Pericardium fibroblast (primary cell): Measurements from ENCODE around the gene LMAN1L. TPM values are rescaled to one million over a fixed set of nuclear protein-coding genes. Genes with fewer than 3 reads are reported as not detected.

Experiments used
- total RNA-seq: library from RNA; depleted of rRNA; stranded (reverse); fragments of >200 nt; gene quantifications from 2 replicates; pipeline ENCODE4 v1.2.3, GENCODE V29; 2015

Gene LMAN1L
- 0.23 TPM in 1 of 2 replicates, not detected in the other for total RNA-seq

DNA sequence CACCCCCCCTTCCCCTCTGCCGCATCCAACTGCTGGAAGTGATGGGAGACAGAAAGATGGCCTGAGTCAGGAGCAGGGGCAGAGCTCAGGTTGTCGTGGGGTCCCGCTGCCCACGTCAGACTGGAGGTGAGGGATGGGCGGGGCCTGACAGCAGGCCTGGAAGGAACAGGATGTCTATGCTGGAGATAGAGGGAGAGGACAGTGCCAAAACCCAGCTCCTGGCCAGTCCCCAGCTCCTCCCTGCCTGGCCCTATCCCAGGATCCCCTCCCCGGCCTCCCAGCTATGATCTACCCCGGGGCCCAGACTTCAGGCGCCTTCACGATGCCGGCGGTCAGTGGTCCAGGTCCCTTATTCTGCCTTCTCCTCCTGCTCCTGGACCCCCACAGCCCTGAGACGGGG, at the start of gene LMAN1L:
Gene LMAN1L, plus strand, starts transcription at position 303 of the 400 bp plus-strand sequence. Its CDS starts 20 bp downstream, at position 323.

GRCh38 chr15:74781431-74782258, 31.0 kb upstream of the LMAN1L start, which contains the start of gene CSK:
Gene CSK (plus strand): TSS chr15:74782080. CDS start chr15:74798298, 16,218 bp downstream.

DNA sequence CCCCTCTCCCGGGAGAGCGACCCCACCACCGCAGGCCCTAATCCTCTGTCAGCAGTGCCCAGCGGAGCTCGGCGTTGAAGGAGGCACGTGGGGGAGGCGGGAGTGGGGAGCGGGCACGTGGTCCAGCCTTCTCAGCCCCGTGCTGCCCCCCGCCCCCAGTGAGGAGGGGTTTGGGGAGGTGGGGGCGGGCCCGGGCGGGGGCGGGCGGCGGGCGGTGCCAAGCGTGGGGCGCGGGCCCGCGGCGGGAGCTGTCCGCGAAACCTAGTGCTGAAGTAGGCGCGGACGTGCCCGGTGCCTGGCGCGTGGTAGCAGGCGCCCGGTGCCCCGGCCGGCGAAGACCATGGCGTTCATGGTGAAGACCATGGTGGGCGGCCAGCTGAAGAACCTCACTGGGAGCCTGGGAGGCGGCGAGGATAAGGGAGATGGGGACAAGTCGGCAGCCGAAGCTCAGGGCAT, 13.8 kb downstream of the LMAN1L start, which contains the start of gene CPLX3:
Gene CPLX3, plus strand, starts transcription at position 264 of the 456 bp plus-strand sequence. Its CDS starts 77 bp downstream, at position 341.

GRCh38 chr15:74842581-74843444, 30.2 kb downstream of the LMAN1L start, which contains the start of gene ULK3:
Gene ULK3 (minus strand): TSS chr15:74843156. CDS start chr15:74843105, 51 bp downstream.

DNA sequence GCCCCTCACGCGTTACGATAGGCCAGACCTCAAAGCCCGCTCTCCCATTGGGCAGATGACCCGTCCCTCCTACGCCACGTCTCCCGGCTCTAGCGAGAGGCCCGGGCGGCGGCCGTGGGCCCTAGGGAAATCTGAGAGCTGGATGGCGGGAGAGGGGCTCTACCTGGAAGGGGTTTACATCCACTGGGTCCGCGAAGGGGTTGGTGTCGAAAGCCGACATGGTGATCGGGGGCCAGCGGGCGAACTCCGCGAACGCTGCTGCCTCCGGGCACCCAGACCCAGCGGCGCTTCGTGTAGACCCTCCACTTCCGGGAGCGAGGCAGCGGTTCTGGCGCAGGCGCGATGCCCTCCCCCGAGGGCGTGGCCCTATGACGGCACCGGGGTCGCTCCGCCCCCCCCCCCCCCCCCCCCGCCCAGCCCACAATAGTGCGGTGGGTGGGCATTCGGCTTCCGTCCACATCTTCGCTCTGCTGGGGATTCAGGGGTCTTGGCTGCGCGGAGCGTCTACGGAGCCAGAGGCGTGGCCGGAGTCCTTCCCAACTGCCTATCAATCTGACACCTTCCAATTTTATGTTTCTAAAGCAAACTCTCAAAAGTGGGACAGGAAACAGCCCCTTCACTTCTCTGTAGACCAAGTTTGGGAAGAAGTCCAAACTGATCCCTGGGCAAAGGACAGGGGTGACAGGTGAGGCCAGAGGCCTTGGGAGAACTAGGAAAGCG, 60.6 kb downstream of the LMAN1L start, which contains the start of gene SCAMP2:
Gene SCAMP2, minus strand, starts transcription at position 330 of the 720 bp plus-strand sequence. Its CDS starts 110 bp downstream, at position 220.

Other genes starting within 250 kb of the LMAN1L start
- gene CLK3, start 197.0 kb upstream of the LMAN1L start, total RNA-seq = 39.4 and 46.3 TPM in 2 replicates
- 8.2 and 10.3 TPM in 2 replicates for gene EDC3, start 116.8 kb upstream of the LMAN1L start, total RNA-seq
- gene CYP1A1, start 87.3 kb upstream of the LMAN1L start, total RNA-seq = 0.23 TPM in 1 of 2 replicates, not detected in the other
- not detected in 2 replicates for gene CYP1A2, start 64.0 kb upstream of the LMAN1L start, total RNA-seq
- gene CSK, start 30.8 kb upstream of the LMAN1L start, total RNA-seq = 18.0 and 22.0 TPM in 2 replicates
- gene CPLX3, start 13.8 kb downstream of the LMAN1L start, total RNA-seq = not detected in 2 replicates
- gene ULK3, start 30.3 kb downstream of the LMAN1L start, total RNA-seq = 14.0 and 25.5 TPM in 2 replicates
- 51.5 and 94.1 TPM in 2 replicates for gene SCAMP2, start 60.5 kb downstream of the LMAN1L start, total RNA-seq
- gene MPI, start 77.2 kb downstream of the LMAN1L start, total RNA-seq = 62.5 and 83.4 TPM in 2 replicates
- 23.9 and 27.3 TPM in 2 replicates for gene FAM219B, start 94.0 kb downstream of the LMAN1L start, total RNA-seq
- gene COX5A, start 125.2 kb downstream of the LMAN1L start, total RNA-seq = 109 and 134 TPM in 2 replicates
- gene RPP25, start 143.9 kb downstream of the LMAN1L start, total RNA-seq = 24.8 and 45.2 TPM in 2 replicates
- 0.58 and 0.68 TPM in 2 replicates for gene SCAMP5, start 182.7 kb downstream of the LMAN1L start, total RNA-seq
- 4.4 and 5.4 TPM in 2 replicates for gene PPCDC, start 210.8 kb downstream of the LMAN1L start, total RNA-seq